M059J (cell line): ENCODE measurements around the gene ZDHHC24. TPM values are rescaled to one million over a fixed set of nuclear protein-coding genes. Genes with fewer than 3 reads are reported as not detected.
"Not testable (repeated sequence)": the region's sequence is repeated elsewhere in the genome, so short reads cannot be mapped to it uniquely, and the experiment has no call there.

ENCODE experiments used
- DNase-seq: peaks from one replicate; pipeline ENCODE4 v3.0.0-alpha.2; 2012; ENCODE audit warnings: low read depth
- total RNA-seq: library from RNA; depleted of rRNA; stranded (reverse); fragments of >200 nt; shearing (Covaris generic); gene quantifications from 2 replicates; pipeline ENCODE4 v1.2.3, GENCODE V29; 2014; rRNA removed

The ZDHHC24 gene, protein sequence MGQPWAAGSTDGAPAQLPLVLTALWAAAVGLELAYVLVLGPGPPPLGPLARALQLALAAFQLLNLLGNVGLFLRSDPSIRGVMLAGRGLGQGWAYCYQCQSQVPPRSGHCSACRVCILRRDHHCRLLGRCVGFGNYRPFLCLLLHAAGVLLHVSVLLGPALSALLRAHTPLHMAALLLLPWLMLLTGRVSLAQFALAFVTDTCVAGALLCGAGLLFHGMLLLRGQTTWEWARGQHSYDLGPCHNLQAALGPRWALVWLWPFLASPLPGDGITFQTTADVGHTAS
- total RNA-seq = 28.2 and 36.2 TPM in 2 replicates

DNA sequence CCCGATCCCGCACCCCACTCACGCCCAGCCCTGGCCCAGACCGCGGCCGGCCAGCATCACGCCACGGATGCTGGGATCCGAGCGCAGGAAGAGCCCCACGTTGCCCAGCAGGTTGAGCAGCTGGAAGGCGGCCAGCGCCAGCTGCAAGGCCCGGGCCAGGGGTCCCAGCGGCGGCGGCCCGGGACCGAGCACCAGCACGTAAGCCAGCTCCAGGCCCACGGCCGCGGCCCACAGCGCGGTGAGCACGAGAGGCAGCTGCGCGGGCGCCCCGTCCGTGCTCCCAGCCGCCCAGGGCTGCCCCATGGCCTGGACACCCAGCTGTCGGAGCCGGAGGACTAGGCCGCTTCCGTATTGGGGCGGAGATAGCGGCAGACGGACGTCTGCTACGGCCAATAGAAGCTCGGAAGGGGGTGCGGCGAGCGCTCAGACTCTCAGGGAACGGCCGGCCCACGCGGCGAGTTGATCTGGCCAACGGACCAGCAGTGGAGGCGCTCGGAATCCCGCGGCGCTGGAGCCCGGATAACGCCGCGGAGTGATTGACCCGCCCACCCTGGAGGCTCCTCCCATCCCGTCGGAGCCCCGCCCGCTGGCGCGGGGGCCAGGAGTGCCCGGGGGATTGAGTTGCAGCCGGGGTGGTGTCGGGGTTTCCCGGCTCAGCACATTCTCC is at the start of gene ZDHHC24:
ZDHHC24 (minus strand) TSS at position 348 of the 667 bp plus-strand sequence; CDS start at position 303, 45 bp downstream.
- peak; percentile 97 for DNase-seq

DNA sequence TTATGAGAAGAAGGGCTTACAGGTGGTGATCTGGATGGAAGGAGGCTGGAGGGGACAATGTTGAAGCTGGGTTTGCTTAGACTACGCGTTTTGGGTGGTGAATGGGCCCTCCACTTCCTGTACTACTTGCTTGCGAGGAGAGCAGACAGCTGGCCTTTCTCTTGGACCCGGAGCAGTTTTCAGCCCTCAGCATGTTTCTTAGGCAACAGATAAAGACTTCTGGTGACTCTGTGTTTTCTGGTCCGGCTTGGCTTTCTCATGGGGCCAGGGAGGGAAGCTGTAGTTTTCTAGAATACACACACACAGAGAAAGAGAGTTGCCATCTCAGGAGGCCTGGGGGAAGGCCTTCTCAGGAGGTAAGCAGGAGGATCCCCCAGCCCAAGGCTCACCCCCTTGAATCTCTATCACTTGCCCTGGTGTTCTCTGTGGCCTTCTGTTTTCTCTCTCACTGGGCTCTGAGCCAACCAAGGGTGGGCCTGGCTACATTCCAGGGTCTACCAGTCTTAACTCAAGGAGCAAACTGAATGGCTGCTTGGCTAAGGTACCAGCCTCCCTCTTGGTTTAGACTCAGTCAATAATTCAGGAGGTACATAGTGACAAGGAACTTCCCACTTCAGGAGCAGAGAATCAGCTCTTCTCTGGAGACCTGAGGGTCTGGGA is 49.5 kb upstream of the ZDHHC24 start:
- DNase-seq = no peak

DNA sequence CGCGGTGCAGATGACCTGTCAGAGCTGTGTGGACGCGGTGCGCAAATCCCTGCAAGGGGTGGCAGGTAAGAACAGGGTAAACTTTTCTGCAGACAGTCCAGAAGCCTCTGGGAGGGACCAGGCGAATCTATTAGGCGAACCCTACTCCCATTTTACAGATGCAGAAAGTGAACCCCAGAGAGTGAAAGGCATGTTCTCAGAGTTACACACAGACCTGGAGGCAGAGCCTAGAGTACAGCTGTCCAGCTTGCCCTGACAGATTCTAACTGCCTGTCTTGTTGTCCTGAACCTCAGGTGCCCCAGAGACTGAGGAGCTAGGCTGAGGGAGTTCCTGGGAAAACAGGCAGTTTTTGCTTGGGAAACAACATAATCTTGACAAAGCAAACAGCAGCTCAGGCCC is 47.8 kb upstream of the ZDHHC24 start:
- DNase-seq = no peak

DNA sequence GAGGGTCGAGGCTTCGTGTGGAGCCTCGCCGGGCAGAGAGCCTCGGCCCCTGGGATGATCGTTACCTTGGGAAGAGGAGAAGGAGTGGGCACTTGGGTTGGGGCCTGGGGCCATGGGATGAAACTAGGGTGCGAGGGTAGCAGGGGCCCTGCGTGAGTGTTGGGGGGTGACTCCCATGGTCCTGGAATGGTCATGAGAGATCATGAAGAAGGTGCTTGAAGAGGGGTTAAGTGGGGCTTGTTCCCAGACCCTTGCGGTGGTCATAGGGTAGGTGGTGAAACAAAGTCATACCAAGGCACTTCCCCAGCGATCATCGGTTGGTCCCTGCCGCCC is 47.4 kb upstream of the ZDHHC24 start:
- no peak for DNase-seq

DNA sequence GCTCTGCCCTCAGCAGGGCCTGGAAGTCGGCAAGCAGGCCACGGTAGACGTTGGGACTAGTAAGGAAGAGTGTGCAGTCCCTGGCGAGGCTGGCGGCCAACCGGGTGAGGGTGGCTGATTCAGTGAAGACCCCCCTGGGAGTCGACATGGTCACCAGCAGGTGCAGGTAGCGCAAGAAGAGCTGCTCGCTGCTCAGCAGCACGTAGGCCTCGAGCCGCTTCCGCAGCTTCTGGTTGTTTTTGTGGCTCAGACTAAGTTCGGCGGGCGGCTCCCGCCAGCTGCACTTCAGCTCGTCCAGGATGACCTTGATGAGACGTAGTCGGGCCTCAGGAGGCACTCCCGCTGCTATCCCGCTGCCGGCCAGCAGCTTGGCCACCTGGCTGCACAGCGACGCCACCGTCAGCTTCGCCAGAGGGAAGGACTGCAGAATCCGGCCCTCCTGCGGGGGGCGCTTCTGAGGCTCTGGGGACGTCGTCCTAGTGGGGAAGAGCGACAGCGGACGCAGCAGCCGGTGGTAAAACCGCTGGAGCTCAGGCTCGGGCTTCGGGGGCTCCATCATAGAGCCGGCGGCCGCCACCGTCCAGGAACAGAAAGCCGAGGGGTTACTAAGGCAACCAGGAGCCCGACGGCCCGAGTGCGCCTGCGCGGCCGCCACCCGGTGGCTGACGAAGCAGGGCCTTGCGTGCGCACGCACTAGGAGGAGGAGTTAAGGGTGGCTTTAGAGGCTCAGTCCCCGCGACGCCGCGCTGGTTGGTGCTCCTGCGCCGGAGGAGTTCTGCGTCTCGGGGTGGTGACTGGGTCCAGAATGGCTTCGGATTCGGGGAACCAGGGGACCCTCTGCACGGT is 46.8 kb upstream of the ZDHHC24 start, which contains the start of the genes CCDC87 and CCS:
CCDC87 (minus strand) TSS at position 607 of the 846 bp plus-strand sequence; CDS start at position 559, 48 bp downstream.
CCS (plus strand) TSS at position 729 of the 846 bp plus-strand sequence; CDS start at position 806, 77 bp downstream.
- DNase-seq = peak; percentile 95

DNA sequence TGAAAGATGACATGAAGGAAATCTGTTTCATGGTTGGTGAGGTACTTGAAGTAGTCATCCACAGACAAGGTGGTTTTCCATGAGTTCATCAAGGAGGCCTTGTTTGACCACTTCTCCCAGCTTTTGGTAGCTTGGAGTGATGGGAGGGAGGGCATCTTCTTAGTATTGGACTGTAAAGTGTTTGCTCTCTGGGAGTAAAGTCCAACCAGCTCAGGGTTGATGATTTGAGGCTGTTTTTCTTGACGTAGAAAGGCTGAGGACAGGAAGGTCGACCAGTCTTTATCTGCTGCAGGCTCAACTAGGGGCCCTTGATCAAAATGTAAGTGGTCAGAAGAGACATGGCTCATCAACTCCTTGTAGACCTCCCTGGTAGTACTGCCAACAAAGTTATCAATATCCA is 45.3 kb upstream of the ZDHHC24 start:
- no peak for DNase-seq

DNA sequence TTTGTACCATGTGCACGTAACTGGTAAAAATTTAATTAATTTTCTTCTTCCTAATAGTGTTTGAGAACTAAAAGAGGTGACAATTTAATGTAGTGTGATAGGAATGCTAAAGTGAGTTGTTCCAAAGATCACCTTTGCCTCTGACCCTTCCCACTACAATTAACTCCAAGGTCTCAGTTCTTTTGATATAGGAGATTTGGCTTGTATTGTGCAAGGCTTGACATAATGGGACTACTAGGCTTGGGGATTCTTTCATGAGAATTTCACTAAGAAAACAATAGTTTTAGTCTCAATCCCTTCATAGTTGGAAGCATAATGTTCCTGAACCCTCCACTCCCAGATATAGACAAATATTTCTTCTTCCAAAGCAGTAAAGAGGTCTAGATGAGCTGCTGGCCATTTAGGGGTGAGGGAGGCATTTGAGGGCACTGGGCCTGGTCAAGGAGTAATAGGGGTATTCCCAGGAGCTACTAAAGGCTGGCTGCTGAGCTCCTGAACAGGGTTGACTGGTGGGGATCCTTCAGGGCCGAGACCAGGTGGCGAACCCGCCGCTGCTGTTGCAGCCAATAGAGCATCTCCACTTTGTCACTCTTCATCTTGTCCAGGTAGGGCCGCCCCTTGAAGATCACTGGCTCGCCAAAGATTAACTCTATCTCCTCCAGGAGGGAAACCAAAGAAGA is 44.3 kb upstream of the ZDHHC24 start:
- DNase-seq = no peak

DNA sequence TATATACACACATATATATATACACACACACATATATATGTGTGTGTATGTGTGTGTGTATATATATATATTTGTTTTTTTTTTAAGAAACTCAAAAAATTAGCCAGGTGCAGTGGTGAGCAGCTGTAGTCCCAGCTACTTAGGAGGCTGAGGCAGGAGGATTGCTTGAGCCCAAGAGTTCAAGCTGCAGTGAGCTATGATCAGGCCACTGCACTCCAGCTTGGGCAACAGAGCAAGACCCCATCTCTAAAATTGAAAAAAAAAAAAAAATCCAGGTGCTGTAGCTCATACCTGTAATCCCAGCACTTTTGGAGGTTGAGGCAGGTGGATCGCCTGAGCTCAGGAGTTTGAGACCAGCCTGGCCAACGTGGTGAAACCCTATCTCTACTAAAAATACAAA is 43.5 kb upstream of the ZDHHC24 start:
- DNase-seq = not testable (repeated sequence)

DNA sequence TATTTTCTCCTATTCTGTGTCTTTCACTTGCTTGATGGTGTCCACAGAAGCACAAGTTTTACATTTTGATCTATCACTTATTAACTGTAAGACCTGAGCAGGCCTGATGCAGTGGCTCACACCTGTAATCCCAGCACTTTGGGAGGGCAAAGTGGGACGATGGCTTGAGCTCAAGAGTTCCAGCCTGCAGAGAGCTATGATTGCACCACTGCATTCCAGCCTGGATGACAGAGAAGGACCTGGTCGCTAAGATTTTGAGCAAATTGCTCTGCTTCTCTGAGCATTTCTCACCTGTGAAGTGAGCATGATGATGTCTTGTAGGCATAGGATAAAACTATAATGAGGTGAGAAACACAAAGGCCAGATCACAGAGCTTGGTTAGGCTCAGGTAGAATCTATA is 40.3 kb upstream of the ZDHHC24 start:
- DNase-seq = no peak

DNA sequence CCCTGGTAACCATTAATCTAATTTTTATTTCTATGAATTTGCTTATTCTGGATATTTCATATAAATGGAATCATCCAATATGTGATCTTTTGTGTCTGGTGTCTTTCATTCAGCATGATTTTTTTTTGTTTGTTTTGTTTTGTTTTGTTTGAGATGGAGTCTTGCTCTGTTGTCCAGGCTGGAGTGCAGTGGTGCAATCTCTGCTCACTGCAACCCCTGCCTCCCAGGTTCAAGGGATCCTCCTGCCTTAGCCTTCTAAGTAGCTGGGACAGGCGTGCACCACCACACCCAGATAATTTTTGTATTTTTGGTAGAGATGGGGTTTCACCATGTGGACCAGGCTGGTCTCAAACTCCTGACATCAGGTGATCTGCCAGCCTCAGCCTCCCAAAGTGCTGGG is 39.6 kb upstream of the ZDHHC24 start:
- not testable (repeated sequence) for DNase-seq

DNA sequence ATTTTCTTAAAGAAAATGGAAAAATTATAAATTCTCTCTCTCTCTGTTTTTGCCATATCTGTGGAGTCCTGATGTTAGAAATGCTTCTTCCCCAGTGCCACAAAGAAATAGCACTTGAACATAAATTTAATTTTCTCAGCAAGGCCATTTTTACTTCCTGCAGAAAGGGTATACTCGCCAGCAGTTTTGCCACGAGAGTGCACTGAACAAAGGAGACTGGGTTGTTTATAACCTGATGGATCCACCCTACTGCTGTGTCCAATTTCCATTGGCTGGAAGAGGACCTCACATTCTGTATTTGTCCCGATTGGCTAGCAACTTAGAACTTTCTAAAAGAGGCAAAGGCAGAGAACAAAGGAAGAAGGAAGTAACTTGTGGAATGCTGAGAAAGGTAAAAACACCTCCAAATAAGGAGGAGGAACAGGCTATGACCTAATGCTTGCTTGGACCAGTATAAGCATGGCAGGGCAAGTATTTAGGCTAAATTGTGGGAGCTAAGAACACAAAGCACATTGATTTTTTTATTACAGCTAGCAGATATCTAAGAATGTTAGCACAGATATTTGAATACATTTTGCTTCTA is 36.8 kb upstream of the ZDHHC24 start:
- not testable (repeated sequence) for DNase-seq

DNA sequence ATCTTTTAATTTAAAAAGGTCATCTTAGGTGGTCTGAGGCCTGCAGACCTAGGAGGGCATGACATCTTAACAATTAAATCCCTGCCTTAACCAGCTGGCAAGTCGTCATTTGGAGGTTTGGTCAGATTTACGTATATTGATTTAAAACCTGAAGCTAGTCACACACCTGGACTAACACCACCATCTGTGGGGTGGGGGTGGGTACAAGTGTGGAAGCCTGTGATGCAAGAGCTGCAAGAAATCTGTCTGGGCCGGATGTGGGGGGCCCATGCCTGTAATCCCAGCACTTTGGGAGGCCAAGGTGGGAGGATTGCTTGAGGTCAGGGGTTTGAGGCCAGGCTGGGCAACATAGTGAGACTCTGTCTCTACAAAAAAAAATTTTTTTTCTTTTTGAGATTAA is 35.4 kb upstream of the ZDHHC24 start:
- DNase-seq = no peak

DNA sequence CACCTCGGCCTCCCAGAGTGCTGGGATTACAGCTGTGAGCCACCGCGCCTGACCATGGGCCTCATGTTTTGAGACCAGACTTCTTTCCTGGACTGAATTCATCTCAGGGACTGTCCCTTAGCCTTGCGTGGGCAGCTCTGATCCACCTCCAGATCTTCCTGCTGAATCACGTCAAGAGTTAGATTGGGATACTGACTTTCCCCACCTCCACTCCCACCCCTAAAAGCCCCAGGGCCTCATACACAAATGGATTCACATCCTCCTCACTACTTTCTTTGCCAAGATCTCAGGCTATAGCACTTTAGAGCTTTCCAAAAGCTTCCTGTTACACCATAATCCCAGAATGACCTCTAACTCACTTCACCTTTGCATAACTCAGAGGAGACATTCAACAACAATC is 35.0 kb upstream of the ZDHHC24 start:
- DNase-seq = no peak

DNA sequence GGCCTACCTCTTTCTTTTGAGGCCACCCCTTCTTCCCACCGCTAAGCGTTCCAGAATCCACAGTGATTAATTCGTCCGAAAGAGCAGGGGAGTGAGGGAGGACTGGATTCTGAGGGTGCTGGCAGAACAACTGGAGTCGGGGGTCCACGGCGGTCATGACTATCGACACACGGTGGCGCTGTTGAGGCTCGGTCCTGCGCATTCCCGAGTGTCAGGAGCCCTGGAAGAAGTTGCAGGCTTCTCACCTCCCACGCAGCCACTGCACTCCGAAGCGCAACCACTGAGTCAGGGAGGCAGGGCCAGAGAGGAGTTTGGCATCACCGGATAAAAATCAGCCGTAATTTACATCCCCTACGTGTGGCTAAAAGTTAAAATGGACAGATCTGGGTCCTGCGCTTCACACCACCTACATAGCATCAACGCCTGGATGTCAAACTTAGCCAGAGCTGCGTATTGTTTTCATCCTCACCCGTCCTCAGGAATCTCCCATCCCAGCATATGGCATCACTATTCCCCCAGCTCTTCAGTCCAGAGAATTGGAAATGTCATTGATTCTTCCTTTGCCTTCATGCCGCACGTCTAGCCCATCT is 33.3 kb upstream of the ZDHHC24 start:
- peak; percentile 53 for DNase-seq

DNA sequence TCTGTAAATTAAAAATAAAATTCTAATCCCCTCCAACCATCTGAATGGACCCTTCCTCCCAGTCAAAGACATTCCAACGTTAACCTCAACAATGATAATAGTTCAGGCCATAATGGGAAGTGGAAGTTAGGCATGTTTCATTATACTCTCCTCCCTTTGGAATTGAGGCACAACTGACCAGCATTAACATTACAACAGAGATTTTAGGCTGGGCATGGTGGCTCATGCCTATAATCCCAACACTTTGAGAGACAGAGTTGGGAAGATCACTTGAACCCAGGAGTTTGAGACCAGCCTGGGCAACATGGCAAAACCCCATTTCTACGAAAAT is 25.0 kb upstream of the ZDHHC24 start:
- no peak for DNase-seq

DNA sequence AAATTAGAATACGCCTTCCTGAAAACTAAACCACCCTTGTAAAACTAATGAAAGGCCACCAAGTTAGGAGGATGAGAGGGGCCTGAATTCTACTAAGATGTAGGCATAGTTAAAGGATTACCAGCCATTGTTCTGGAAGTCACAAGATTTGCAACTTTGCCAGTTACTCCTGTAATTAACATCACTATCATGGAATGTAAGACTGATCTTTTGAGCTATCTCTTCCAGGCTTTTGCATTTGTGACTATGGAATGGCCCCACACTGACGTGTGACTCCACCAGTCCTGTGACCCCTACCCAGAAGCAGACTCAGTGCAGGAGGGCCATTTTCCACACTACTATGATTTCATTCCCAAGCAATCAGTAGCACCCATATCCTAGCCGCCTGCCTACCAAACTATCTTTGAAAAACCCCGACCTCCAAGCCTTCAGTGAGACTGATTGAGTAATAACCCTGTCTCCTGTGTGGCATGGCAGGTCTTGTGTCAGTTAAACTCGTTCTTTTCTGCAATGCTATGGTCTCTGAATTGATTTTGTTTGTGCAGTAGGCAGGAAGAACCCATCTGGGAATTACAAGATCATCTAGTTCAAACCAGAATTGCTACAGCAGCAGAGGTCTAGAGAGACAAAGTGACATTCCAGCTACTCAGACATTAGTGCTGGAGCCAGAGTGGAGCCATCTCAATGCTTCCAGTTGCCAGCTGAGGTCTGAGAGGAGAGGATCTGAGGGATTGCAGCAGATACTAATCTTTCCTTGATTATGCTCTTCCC is 24.4 kb upstream of the ZDHHC24 start:
- DNase-seq = no peak

DNA sequence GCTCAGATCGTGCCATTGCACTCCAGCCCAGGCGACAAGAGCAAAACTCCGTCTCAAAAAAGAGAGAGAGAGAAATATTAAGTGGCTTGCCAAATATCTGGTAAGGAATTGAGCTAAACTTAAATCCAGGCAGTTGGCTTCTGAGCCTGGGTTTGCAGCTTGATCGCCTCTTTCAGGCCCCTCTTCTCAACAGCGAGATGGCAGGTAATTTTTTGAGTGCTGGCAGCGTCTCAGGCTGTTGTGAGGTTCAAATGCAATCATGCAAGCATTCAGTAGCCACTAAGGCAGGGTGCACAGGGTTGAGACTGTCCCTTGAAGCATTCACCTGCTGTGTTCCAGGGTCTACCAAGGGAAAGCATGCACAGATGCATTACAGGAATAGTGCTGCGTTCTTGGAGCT is 23.2 kb upstream of the ZDHHC24 start:
- no peak for DNase-seq

DNA sequence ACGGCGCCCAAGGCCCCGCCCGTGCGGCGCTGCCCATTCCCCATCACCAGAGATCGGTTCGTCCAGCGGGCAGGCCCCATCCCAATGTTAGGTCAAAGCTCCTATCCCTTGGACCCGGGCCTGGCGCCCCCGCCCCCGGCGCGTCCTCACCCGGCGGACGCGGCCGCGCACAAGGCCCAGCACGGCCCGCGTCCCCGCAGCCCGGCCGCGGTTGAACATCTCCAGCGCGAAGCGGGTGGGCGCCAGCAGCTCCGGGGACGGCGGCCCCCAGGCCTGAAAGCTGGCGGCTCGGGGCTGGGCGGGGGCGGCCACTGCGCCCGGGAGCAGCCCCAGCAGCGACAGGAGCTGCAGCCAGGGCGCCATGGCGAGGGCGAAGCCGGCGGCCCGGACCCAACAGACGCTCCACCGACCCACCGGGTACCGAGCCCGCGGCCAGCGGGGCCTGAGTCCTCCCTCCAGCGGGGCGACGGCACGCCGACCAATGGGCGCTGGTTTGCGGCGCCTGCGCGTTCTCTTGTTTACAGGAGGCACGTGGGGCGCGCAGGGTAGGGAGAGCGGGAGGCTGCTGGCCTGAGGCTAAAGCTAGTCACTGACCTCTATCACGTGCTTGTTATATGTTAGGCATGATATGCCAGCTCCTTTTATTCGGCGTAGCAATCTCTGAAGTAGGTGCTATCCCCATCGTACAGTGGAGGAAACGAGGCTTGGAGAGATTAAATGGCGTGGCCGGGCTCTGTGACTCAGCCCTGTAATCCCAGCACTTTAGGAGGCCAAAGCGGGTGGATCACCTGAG is 22.5 kb upstream of the ZDHHC24 start, which contains the start of gene CTSF:
CTSF (minus strand) TSS at position 483 of the 793 bp plus-strand sequence; CDS start at position 363, 120 bp downstream.
- DNase-seq = peak; percentile 80

DNA sequence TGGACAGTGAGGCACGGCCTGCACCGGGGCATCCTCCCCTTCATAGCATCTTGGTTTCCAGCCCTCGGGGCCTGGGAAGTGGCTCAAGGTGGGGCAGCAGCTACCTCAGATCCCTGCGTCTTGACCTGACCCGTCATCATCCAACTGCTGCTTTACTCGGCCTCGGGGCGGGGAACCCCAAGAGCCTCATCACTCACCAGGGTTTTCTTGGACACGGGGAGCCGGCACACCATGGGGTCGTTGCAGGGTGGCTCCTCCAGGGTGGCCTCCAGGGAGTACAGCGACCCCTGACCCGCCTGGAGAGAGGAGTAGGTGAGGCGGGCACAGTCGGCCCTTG is 21.9 kb upstream of the ZDHHC24 start:
- no peak for DNase-seq
